Upper lobe of left lung (tissue), 6 donors: ENCODE measurements around the gene KRT35. TPM values are rescaled to one million over a fixed set of nuclear protein-coding genes. Genes with fewer than 3 reads are reported as not detected.

Experiments
- ATAC-seq, 2 donors: fragments of 200-7000 bp; cut with Tn5 transposase; one replicate each; pipeline ENCODE4 v1.9.1; 2022; ENCODE audit warnings: mild to moderate bottlenecking in 2 of 2, moderate library complexity in 2 of 2; ENCODE audit not compliant: low FRiP score in 2 of 2
- DNase-seq, 2 donors: peaks; one replicate each; pipeline ENCODE4 v3.0.0-alpha.2; 2019 to 2020
- H3K27ac ChIP-seq, 4 donors: fragments of 200-600 bp; sonication (generic); one replicate each; pipeline ENCODE4 v1.5.1; 2016 to 2019
- H3K27me3 ChIP-seq, 4 donors: fragments of 200-600 bp; sonication (generic); one replicate each; pipeline ENCODE4 v1.5.1; 2017 to 2019
- H3K36me3 ChIP-seq, 4 donors: fragments of 200-600 bp; sonication (generic); one replicate each; pipeline ENCODE4 v1.5.1; 2016 to 2019
- H3K4me1 ChIP-seq, 4 donors: fragments of 200-600 bp; sonication (generic); one replicate each; pipeline ENCODE4 v1.5.1; 2018 to 2019
- H3K4me3 ChIP-seq, 4 donors: fragments of 200-600 bp; sonication (generic); one replicate each; pipeline ENCODE4 v1.5.1; 2017 to 2019; ENCODE audit warnings: mild to moderate bottlenecking in 2 of 4, moderate library complexity in 1 of 4
- H3K9me3 ChIP-seq, 4 donors: fragments of 200-600 bp; sonication (generic); one replicate each; pipeline ENCODE4 v1.5.1; 2018 to 2019
- EP300 ChIP-seq, 4 donors: sonication (generic); formaldehyde crosslinking; IDR thresholded peaks; one replicate each; pipeline ENCODE4 v1.5.1; 2017; ENCODE audit warnings: antibody characterized with exemption in 4 of 4, control low read depth in 2 of 4
- POLR2A ChIP-seq, 4 donors: fragments of 450-650 bp; IDR thresholded peaks; one replicate each; pipeline ENCODE4 v1.5.1; 2016 to 2017; ENCODE audit warnings: antibody characterized with exemption in 4 of 4, mild to moderate bottlenecking in 2 of 4
- POLR2AphosphoS5 ChIP-seq, 2 donors: sonication (generic); formaldehyde crosslinking; IDR thresholded peaks; one replicate each; pipeline ENCODE4 v1.5.1; 2017; ENCODE audit warnings: antibody characterized with exemption in 2 of 2
- WGBS, 2 donors: methylation state at CpG; one replicate each; pipeline ENCODE4 v1.1.5; 2017 to 2018; 5-methylcytosine and 5-hydroxymethylcytosine counted together
- total RNA-seq, 6 donors: library from RNA; depleted of rRNA in 4 of 6; stranded (reverse); fragments of >200 nt in 4 of 6; gene quantifications; one replicate each; pipeline versions ENCODE4 v1.1.0 to v1.2.1, GENCODE V29; 2016 to 2021
- TF ChIP-seq, protein P1 (sequence below), 6 experiments: fragments of 450-650 bp in 4 of 6; fragments of 200-600 bp in 2 of 6; sonication (generic) in 2 of 6; IDR thresholded peaks; one replicate each; pipeline ENCODE4 v1.5.1; 2016 to 2019; ENCODE audit warnings: antibody characterized with exemption in 6 of 6
- donor health status: DM: no; HTN: no; CAD: no; lungs with moderate emphysema.
- donor health status: DM: no; HTN: yes; CAD: no; lungs with severe emphysema.

Gene KRT35
- total RNA-seq, 6 donors from 2014 or later, result not detected

DNA sequence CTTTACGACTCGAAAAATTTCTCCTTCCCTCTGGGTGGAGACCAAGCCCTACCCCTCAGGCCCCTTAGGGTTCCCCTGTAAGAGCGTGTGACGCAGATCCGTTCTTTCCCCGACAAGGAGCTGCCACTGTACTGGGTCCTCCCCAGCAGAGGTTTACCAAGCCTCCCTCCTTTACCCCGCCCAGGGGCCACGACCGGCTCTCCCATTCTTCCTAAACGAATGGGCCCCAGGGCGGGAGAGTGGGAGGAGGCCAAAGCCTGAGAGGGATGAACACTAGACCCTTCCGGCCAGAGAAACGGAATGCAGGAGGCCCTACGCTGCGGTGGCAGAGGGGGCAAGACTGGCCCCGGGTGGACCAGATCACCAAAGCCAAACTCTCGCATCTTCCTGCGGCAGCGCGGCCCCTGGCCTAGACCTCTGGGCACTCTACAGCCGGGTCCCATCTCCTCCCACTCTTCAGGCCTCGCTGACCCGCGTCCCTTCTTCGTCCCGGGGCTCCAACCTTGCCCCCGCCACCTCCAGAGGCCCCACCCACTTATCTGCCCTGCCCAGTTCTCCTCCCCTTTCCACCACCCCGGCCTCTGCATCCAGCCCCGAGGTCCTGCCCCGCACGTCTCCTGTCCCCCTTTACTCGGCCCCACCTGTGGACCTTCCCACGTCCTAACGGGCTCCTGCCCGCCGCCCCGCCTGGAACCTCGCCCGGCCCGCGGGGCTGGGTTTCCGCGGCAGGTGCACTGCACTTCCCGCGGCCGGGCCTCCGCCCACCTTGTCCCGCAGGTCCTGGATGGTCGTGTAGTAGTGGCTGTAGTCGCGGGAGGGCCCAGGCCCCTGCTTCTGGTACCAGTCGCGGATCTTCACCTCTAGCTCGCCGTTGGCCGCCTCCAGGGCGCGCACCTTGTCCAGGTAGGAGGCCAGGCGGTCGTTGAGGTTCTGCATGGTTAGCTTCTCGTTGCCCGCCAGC is 46.4 kb upstream of the KRT35 start:
- Histone ChIP-seq H3K4me1 (peaks cover 15 to 46% (median 28%) of the 10 kb centered on the region in 4 donors), H3K27ac (peak overlapping the region; percentile 87 to 93 (median 88)), H3K4me3 (peak overlapping the region; percentile 38 to 61 (median 52)), H3K27me3 (peaks cover 0 to 15% (median 11%) of the 10 kb centered on the region in 4 donors), H3K36me3 (peaks cover 0 to 5% (median 0%) of the 10 kb centered on the region in 4 donors), H3K9me3 (no peaks in the 10 kb centered on the region)
- ATAC-seq (peak; percentile 42 to 61), DNase-seq (peak; percentile 70 to 88)
- TF ChIP-seq POLR2A (IDR thresholded peaks at IDR 0.05) (peak in 1 of 4 donors; percentile 7), EP300 (IDR thresholded peaks at IDR 0.05) (no peak)
- TF ChIP-seq, protein P1, sequence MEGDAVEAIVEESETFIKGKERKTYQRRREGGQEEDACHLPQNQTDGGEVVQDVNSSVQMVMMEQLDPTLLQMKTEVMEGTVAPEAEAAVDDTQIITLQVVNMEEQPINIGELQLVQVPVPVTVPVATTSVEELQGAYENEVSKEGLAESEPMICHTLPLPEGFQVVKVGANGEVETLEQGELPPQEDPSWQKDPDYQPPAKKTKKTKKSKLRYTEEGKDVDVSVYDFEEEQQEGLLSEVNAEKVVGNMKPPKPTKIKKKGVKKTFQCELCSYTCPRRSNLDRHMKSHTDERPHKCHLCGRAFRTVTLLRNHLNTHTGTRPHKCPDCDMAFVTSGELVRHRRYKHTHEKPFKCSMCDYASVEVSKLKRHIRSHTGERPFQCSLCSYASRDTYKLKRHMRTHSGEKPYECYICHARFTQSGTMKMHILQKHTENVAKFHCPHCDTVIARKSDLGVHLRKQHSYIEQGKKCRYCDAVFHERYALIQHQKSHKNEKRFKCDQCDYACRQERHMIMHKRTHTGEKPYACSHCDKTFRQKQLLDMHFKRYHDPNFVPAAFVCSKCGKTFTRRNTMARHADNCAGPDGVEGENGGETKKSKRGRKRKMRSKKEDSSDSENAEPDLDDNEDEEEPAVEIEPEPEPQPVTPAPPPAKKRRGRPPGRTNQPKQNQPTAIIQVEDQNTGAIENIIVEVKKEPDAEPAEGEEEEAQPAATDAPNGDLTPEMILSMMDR (IDR thresholded peaks at IDR 0.05), result peak in 1 of 6 experiments; percentile 8
- 10 to 11% methylated on average over 43 to 51 of the region's 62 CpGs for WGBS, 2 donors

DNA sequence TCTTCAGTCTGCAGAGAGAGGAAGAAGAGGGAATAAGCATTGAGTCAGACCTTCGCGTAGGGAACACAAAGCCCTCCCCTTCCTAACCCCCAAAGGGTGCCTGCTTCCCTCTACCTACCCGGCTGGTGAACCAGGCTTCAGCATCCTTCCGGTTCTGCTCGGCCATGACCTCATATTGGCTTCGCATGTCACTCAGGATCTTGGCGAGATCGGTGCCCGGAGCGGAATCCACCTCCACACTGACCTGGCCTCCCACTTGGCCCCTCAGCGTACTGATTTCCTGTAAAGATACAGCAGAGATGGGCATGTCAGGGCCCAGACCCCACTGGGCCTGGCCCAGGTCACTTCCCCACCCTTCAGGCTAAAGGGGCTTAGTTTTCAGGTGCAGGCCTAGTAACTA is 43.3 kb upstream of the KRT35 start:
- H3K4me1 ChIP-seq, result peaks cover 11 to 68% (median 25%) of the 10 kb centered on the region in 4 donors
- ATAC-seq (no peak), DNase-seq (no peak)
- no peaks in the 10 kb centered on the region for H3K9me3 ChIP-seq
- H3K4me3 ChIP-seq, result peak overlapping the region in 1 of 4 donors; percentile 55
- H3K36me3 ChIP-seq, result peaks cover 0 to 5% (median 0%) of the 10 kb centered on the region in 4 donors
- WGBS, 2 donors, result 77 to 87% methylated on average over 11 of the region's 11 CpGs
- peaks cover 0 to 15% (median 11%) of the 10 kb centered on the region in 4 donors for H3K27me3 ChIP-seq
- H3K27ac ChIP-seq, result peak overlapping the region in 3 of 4 donors; percentile 6 to 33 (median 11)
- TF ChIP-seq POLR2A (IDR thresholded peaks at IDR 0.05), result peak in 1 of 4 donors; percentile 3
- no peak for TF ChIP-seq EP300 (IDR thresholded peaks at IDR 0.05)

DNA sequence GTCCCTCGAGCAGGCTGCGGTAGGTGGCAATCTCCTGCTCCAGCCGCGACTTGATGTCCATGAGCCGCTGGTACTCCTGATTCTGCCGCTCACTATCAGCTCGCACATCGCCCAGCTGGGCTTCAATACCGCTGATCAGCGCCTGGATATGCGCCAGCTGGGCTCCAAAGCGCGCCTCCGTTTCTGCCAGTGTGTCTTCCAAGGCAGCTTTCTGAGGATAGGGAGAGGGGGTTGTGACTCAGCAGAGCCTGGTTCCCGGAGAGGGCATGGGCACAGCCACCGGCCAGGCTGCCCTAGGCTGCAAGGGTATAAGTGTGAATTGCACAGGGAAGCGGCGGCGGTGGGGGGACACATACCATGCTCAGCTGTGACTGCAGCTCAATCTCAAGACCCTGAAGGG is 42.8 kb upstream of the KRT35 start:
- Histone ChIP-seq H3K36me3 (peaks cover 0 to 5% (median 0%) of the 10 kb centered on the region in 4 donors), H3K27ac (peak overlapping the region in 3 of 4 donors; percentile 6 to 33 (median 11)), H3K9me3 (no peaks in the 10 kb centered on the region), H3K27me3 (peaks cover 0 to 15% (median 11%) of the 10 kb centered on the region in 4 donors), H3K4me3 (peak overlapping the region in 1 of 4 donors; percentile 55), H3K4me1 (peaks cover 11 to 63% (median 23%) of the 10 kb centered on the region in 4 donors)
- TF ChIP-seq POLR2A (IDR thresholded peaks at IDR 0.05), result no peak
- TF ChIP-seq EP300 (IDR thresholded peaks at IDR 0.05), result no peak
- no peak for TF ChIP-seq POLR2AphosphoS5 (IDR thresholded peaks at IDR 0.05)
- TF ChIP-seq, protein P1 (IDR thresholded peaks at IDR 0.05), result no peak
- ATAC-seq, result no peak
- peak in 1 of 2 donors; percentile 72 for DNase-seq
- WGBS, 2 donors, result 73 to 79% methylated on average over 16 to 19 of the region's 19 CpGs

DNA sequence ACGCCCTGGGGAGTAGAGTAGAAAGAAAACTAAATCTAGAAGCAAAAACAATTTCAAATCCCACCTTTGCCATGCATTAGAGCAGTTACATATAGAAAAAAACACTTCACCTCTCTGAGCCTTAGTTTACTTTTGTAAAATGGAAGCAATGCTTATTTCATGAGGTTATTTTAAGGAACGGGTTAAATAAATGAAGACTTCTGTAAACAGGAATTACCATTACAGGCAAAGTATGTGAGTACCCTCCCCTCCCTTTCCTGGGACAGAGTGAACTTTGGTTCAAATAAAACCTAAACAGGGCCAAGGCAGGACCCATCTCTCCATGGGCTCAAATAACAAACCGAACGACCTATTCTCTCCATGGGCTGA is 42.3 kb upstream of the KRT35 start:
- H3K36me3 ChIP-seq, result peaks cover 0 to 5% (median 0%) of the 10 kb centered on the region in 4 donors
- H3K4me3 ChIP-seq, result peak overlapping the region in 1 of 4 donors; percentile 55
- 56 to 60% methylated on average over 4 of the region's 4 CpGs for WGBS, 2 donors
- peaks cover 11 to 57% (median 23%) of the 10 kb centered on the region in 4 donors for H3K4me1 ChIP-seq
- H3K27ac ChIP-seq, result peak overlapping the region in 3 of 4 donors; percentile 39 to 78 (median 52)
- H3K27me3 ChIP-seq, result peaks cover 0 to 13% (median 8%) of the 10 kb centered on the region in 4 donors
- DNase-seq (no peak), ATAC-seq (no peak)
- no peak for TF ChIP-seq POLR2A (IDR thresholded peaks at IDR 0.05)
- TF ChIP-seq POLR2AphosphoS5 (IDR thresholded peaks at IDR 0.05), result no peak
- TF ChIP-seq, protein P1 (IDR thresholded peaks at IDR 0.05), result no peak
- TF ChIP-seq EP300 (IDR thresholded peaks at IDR 0.05), result no peak
- no peaks in the 10 kb centered on the region for H3K9me3 ChIP-seq
